Measurements from ENCODE around the gene LUZP2. TPM values are rescaled to one million over a fixed set of nuclear protein-coding genes. Genes with fewer than 3 reads are reported as not detected.

LUZP2 gene
- total RNA-seq, 3 donors from 2014 or later = 0.96 to 5.0 (median 2.9) TPM

GRCh38 chr11:24609192-24610119 is 112.6 kb downstream of the LUZP2 start:
- intact Hi-C loops (cut with DNase I; ENCODE audit: low total_unique reads) = no loop called here
- Histone ChIP-seq H3K36me3 (no peaks in the 10 kb centered on the region), H3K27me3 (no peaks in the 10 kb centered on the region), H3K9me3 (no peaks in the 10 kb centered on the region), H3K27ac (no peak overlapping the region), H3K4me1 (no peaks in the 10 kb centered on the region), H3K4me3 (no peak overlapping the region)
- DNase-seq (ENCODE audit: low spot score in 2 of 2) = no peak
- TF ChIP-seq POLR2A (IDR thresholded peaks at IDR 0.05) (no peak), CTCF (IDR thresholded peaks at IDR 0.05) (no peak), POLR2AphosphoS5 (IDR thresholded peaks at IDR 0.05) (no peak)

GRCh38 chr11:24615451-24616160 is 118.8 kb downstream of the LUZP2 start:
- intact Hi-C loops (cut with DNase I; ENCODE audit: low total_unique reads) = no loop called here
- H3K36me3 ChIP-seq = no peaks in the 10 kb centered on the region
- TF ChIP-seq POLR2AphosphoS5 (IDR thresholded peaks at IDR 0.05) (no peak), CTCF (IDR thresholded peaks at IDR 0.05) (no peak), POLR2A (IDR thresholded peaks at IDR 0.05) (no peak)

GRCh38 chr11:24617856-24618255 is 121.0 kb downstream of the LUZP2 start:
- Histone ChIP-seq H3K27ac (no peak overlapping the region), H3K4me3 (no peak overlapping the region), H3K27me3 (no peaks in the 10 kb centered on the region), H3K9me3 (no peaks in the 10 kb centered on the region), H3K4me1 (no peaks in the 10 kb centered on the region), H3K36me3 (no peaks in the 10 kb centered on the region)
- DNase-seq (ENCODE audit: low spot score in 2 of 2) = no peak
- intact Hi-C loops (cut with DNase I; ENCODE audit: low total_unique reads) = no loop called here
- TF ChIP-seq CTCF (IDR thresholded peaks at IDR 0.05) = no peak
- no peak for TF ChIP-seq POLR2AphosphoS5 (IDR thresholded peaks at IDR 0.05)

More at GRCh38 chr11:24615451-24616160, 118.8 kb downstream of the LUZP2 start:
- H3K4me1 ChIP-seq = no peaks in the 10 kb centered on the region
- no peak overlapping the region for H3K27ac ChIP-seq
- H3K27me3 ChIP-seq = no peaks in the 10 kb centered on the region
- DNase-seq (ENCODE audit: low spot score in 2 of 2) = no peak
- no peak overlapping the region for H3K4me3 ChIP-seq
- no peaks in the 10 kb centered on the region for H3K9me3 ChIP-seq

GRCh38 chr11:24619900-24620299 is 123.0 kb downstream of the LUZP2 start:
- H3K27ac ChIP-seq = no peak overlapping the region
- TF ChIP-seq POLR2AphosphoS5 (IDR thresholded peaks at IDR 0.05) (no peak), CTCF (IDR thresholded peaks at IDR 0.05) (no peak), POLR2A (IDR thresholded peaks at IDR 0.05) (no peak)
- no peak overlapping the region for H3K4me3 ChIP-seq
- DNase-seq (ENCODE audit: low spot score in 2 of 2) = no peak
- no peaks in the 10 kb centered on the region for H3K9me3 ChIP-seq
- H3K27me3 ChIP-seq = no peaks in the 10 kb centered on the region
- no peaks in the 10 kb centered on the region for H3K36me3 ChIP-seq
- intact Hi-C loops (cut with DNase I; ENCODE audit: low total_unique reads) = no loop called here
- H3K4me1 ChIP-seq = no peaks in the 10 kb centered on the region

- H3K27ac ChIP-seq = no peak overlapping the region
- no peaks in the 10 kb centered on the region for H3K36me3 ChIP-seq
- no peaks in the 10 kb centered on the region for H3K9me3 ChIP-seq
- no peaks in the 10 kb centered on the region for H3K27me3 ChIP-seq
- TF ChIP-seq POLR2AphosphoS5 (IDR thresholded peaks at IDR 0.05) (no peak), CTCF (IDR thresholded peaks at IDR 0.05) (no peak), POLR2A (IDR thresholded peaks at IDR 0.05) (no peak)
- H3K4me1 ChIP-seq = no peaks in the 10 kb centered on the region
- H3K4me3 ChIP-seq = no peak overlapping the region
- no peak for DNase-seq (ENCODE audit: low spot score in 2 of 2)
- intact Hi-C loops (cut with DNase I; ENCODE audit: low total_unique reads) = no loop called here
Observed at GRCh38 chr11:24622262-24622661, 125.4 kb downstream of the LUZP2 start.
